H4 (cell line): ENCODE data around the gene KRAS. TPM values are rescaled to one million over a fixed set of nuclear protein-coding genes. Genes with fewer than 3 reads are reported as not detected.
"Not testable (repeated sequence)": the region's sequence is repeated elsewhere in the genome, so short reads cannot be mapped to it uniquely, and the experiment has no call there.

ENCODE experiments used
- DNase-seq: peaks from one replicate; pipeline ENCODE4 v3.0.0-alpha.2; 2015; ENCODE audit warnings: low spot score
- total RNA-seq: library from RNA; depleted of rRNA; stranded (reverse); fragments of >200 nt; shearing (Covaris generic); gene quantifications from 2 replicates; pipeline ENCODE4 v1.2.3, GENCODE V29; 2014; rRNA removed

KRAS gene
- total RNA-seq = 7.3 and 11.1 TPM in 2 replicates

DNA sequence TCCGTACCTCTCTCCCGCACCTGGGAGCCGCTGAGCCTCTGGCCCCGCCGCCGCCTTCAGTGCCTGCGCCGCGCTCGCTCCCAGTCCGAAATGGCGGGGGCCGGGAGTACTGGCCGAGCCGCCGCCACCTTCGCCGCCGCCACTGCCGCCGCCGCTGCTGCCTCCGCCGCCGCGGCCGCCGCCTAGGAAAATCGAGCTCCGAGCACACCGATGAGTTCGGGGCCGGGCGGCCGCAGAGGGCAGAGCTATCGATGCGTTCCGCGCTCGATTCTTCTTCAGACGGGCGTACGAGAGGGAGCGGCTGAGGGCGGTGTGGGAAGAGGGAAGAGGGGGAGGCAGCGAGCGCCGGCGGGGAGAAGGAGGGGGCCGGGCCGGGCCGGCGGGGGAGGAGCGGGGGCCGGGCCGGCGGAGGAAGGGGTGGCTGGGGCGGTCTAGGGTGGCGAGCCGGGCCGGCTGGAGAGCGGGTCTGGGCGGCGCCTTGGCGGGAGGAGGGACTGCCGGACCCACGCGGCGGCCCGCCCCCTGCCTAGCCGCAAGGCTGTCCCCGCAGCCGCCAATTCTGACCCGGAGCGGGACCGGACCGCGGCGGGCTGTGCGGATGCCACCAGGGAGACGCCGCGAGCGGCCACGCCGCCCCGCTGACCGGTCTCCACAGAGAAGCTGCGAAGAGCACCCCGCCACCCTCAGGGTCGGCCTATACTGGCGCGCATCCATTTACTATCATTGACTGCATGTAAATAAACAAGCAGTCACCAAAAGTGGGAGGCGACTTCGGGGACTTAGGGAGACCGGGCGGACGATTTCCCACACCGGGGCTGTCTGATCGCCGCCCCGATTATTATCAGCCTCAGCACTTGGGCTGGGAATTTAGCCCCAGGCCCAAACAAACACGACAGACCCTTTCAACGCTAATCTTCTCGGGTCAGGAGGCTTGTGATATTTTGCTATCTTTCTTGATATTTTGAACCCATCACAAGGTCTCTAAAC lies at the start of gene KRAS:
KRAS (minus strand) TSS at position 186 of the 987 bp plus-strand sequence.
- peak; percentile 97 for DNase-seq

DNA sequence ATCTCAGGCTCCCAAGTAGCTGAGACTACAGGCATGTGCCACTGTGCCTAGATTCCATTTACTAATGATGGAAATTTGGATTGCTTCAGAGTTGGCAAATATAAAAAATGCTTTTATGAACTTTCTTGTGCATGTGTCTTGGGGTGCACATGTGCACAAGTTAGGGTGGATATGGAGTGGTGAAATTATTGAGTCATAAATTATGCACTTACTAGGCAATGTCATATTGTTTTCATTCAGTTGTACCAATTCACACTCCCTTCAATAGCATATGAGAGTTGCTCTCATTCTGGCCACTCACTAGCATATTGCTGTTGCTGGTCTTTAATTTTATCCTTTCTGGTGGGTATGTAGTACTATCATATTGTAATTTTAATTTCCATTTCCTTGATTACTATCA lies 45.7 kb upstream of the KRAS start:
- DNase-seq = no peak

DNA sequence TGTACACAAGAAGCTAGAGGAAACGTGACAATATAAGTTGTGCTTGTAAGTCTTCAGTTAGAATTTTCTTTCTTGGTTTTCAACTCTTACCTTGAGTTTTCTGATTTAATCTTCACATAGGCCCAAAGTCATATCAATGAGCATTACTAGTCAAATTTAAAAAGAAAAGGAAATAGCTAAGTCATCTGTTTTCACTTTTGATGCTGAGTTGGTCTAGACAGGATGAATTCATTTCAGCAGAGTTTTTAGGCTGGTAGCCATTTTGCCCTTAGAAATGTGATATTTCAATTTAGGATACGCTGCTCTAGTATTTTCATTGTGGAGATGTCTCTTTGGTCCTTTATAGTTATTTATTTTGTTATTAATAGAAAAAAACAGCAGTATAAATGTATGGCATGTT lies 44.6 kb upstream of the KRAS start:
- no peak for DNase-seq

DNA sequence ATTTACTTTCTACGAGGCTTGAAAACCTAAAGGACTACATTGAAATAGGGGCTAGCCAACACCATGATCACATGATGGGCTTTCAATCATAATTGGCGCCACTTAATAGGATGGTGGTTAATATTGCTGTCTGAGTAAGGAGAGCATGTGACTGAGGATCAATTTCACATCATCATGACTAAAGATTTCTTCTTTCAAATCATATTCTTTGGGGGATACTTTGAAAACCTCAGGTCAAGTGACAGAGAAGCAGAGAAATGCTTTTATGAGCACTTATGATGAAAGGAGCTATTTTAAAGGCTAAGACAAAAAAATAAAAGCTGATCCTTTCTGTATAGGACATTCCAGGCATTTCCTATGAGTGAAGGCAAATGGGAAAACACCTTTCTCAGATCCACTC lies 42.9 kb upstream of the KRAS start:
- no peak for DNase-seq

GRCh38 chr12:25292810-25293221 lies 42.1 kb upstream of the KRAS start:
- DNase-seq = not testable (repeated sequence)

DNA sequence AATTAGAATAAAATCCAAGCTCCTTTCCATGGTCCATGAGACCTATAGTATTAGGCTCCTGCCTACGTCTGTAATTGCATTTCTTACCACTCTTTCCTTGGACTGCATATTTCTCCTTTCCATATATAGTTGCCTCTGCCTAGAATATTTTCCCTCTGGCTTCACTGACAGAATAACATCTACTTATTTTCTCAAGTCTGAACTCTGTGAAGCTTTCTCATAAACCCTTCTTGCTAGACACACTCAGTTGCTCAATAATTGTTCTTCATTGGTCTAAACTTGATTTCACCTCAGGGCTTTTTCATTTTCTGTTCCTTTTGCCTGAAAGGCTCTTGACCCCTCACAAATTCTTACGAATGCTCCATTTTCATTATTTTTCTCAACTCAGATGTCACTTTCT lies 36.9 kb upstream of the KRAS start:
- DNase-seq = no peak

- no peak for DNase-seq
Measured at GRCh38 chr12:25286837-25287236, 36.1 kb upstream of the KRAS start.

DNA sequence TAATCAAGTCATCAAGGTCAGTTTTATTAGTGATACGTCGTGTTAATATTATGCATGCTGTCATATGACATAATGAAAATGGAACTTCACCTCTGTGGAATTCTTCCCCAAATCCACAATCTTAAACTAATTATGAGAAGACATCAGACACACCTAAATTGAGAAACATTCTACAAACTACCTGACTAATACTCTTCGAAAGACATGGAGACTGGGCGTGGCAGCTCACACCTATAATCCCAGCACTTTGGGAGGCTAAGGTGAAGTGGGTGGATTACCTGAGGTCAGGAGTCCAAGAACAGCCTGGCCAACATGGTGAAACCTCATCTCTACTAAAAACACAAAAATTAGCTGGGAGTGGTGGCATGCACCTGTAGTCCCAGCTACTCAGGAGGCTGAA lies 33.3 kb upstream of the KRAS start:
- DNase-seq = no peak

DNA sequence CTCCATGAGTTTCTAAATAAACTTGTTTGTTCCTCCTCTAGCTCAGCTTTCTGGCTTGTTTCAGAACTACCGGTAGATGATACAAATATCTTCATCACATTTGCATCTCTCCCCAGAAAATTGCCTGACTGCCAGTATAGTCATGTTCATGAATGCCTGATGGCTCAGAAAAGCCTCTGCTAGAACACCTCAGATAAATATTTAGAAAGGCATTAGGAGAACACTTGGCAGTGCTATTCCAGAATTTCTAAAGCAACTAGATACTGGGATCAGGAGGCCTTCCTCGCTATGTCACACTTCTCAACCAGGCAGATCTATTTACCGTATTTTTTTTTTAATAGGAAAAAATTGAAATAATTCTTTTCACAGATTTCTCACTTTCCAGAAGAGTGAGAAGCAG lies 32.3 kb upstream of the KRAS start:
- DNase-seq = no peak

GRCh38 chr12:25280082-25280481 lies 29.4 kb upstream of the KRAS start:
- no peak for DNase-seq

- DNase-seq = no peak
Measured at GRCh38 chr12:25278269-25278668, 27.5 kb upstream of the KRAS start.

DNA sequence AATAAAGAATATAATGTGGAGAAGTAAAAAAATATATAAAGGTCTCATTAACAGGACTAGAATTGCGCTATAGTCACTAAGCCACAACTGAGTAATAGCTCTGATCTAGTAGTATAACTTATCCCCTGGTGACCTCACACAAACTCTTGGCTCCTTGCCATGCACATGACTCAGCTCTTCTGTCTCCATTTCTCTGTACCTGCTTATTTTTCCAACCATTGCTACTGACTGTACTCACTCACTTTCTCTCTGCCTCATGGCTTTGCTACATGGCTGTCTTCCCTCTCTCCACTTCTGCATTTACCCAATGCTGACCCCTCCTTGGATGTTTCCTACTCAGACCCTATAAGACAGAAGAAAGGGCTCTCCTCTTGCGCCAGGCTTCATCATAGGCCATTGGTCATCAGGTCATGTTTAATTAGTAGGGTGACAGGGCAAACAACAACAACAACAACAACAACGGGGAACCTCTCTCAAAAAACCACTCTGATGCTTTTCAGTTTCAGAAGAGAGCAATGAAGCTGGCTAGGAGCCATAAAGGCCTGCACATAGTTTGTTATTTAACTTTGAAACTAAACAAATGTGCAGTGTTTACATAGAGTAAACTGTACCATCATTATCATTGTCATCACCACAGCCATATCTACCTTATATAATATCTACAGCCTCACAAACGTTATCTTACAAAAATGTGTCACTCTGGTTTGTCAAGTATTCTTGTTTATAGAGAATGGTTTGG lies 25.6 kb upstream of the KRAS start:
- peak; percentile 91 for DNase-seq

- no peak for DNase-seq
Measured at GRCh38 chr12:25271486-25272098, 20.9 kb upstream of the KRAS start.

- DNase-seq = no peak
Measured at GRCh38 chr12:25269701-25270100, 19.0 kb upstream of the KRAS start.

DNA sequence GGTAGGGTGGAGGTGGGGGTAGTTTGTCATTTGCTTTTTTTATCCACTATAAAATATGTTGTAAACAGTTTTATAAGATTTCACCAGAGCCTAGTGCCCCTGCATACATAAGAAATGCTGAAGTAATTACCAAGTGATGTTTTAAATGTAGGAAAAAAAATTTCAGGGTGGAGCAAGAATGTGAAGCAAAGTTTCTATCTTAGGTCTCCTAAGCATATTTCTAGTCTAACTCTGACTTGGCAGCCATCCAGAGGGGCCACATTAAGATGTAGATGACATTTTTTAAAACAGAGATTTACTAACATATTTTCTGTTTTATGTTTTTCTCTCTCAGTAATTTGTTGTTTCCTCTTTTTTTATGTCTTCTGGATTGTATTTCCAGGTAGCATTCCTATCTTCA lies 15.8 kb upstream of the KRAS start:
- DNase-seq = no peak

- DNase-seq = no peak
Measured at GRCh38 chr12:25264862-25265261, 14.1 kb upstream of the KRAS start.

GRCh38 chr12:25264114-25264513 lies 13.4 kb upstream of the KRAS start:
- DNase-seq = no peak

DNA sequence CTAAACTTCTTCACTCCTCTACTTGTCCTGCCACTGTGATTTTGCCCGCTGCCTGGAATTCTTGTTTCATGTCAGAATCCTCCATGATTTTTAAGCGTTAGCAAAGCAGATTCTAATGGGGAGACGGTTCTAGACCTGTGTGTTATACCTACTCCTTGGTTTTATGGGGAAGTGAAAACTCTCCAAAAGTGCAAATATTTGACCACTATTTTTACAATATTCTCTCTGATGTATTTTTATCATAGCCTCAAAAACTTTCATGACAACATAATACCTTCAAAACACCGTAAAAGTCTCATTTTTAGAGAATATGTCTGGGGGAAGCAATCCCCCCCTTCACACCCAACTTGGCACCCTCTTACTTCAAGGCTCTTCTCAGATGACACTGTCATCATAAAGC lies 12.9 kb upstream of the KRAS start:
- DNase-seq = no peak

- no peak for DNase-seq
Measured at GRCh38 chr12:25262389-25263074, 11.8 kb upstream of the KRAS start.

DNA sequence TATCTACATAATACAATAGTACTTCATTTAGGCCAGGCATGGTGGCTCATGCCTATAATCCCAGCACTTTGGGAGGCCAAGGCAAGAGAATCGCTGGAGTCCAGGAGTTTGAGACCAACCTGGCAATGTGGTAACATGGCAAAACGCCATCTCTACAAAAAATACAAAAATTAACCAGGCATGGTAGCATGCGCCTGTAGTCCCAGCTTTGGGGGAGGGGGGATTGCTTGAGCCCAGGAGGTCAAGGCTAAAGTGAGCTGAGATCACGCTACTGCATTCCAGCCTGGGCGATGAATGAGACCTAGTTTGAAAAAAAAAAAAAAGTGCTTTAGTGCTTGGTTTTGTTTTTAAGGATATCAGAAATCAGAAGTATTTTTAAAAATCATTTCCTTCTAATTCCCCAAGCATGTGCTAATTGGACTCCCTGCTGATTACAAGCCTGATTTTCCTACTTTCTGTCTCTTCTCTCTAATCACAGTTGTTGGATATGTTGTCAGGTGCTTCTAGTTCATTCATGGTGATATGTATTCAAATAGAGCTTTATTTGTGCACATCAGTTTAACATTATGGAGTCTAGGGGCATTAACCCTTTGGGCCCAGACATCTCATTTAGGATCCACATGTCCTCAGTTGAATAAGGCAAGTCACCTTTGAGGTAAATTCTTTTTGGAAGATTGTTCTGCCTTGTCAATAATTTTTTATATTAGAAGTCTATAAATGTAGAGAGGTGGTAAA lies 7.0 kb upstream of the KRAS start:
- no peak for DNase-seq

GRCh38 chr12:25256826-25257225 lies 6.1 kb upstream of the KRAS start:
- DNase-seq = no peak
